ENCODE results near the gene HAS3. TPM values are rescaled to one million over a fixed set of nuclear protein-coding genes. Genes with fewer than 3 reads are reported as not detected.

Gene HAS3
- total RNA-seq, 2 donors from 2014 or later: 3.0 to 4.5 TPM

DNA sequence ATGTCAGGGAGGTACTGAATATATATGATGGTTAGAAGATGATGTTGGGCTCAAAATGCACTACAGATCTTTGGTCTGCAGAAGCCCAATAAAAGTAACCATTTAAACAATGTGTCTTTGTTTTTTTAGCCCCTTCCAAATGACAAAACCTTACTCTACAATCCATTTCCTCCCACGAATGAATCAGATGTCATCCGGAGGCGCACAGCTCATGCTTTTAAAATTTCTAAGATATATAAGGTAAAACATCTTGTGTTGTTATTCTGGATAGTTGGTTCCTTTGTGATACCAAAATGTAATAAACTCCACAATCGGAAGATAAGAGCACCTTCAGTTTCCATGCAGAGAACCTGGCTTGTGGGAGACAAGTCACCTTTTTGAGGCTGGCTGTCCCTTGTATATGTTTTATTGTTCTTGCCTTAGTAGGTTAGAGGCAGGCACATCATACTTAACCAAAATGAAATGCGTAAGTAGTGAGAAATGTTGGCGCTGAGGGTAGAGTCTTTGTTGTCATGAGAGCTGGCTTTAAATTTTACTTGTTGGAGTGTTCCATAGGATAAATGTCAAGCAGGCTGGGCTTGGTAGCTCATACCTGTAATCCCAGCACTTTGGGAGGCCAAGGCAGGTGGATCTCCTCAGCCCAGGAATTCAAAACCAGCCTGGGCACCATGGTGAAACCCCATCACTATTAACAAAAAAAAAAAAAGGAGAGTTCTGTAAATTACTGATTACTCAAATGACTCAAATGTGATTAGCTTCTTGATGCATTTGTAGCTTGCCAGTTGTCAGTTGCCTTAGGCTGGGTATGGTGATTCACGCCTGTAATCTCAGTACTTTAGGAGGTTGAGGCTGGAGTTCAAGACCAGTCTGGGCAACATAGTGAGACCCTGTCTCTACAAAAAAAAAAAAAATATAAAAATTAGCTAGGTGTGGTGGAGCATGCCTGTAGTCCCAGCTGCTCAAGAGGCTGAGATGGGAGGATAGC is 61.8 kb downstream of the HAS3 start:
- H3K36me3 ChIP-seq: no peaks in the 10 kb centered on the region
- H3K27ac ChIP-seq: no peak overlapping the region
- no peaks in the 10 kb centered on the region for H3K27me3 ChIP-seq (replicated peaks; ENCODE audit: insufficient read depth)
- intact Hi-C loops (cut with DNase I): no loop called here
- TF ChIP-seq, protein P1, sequence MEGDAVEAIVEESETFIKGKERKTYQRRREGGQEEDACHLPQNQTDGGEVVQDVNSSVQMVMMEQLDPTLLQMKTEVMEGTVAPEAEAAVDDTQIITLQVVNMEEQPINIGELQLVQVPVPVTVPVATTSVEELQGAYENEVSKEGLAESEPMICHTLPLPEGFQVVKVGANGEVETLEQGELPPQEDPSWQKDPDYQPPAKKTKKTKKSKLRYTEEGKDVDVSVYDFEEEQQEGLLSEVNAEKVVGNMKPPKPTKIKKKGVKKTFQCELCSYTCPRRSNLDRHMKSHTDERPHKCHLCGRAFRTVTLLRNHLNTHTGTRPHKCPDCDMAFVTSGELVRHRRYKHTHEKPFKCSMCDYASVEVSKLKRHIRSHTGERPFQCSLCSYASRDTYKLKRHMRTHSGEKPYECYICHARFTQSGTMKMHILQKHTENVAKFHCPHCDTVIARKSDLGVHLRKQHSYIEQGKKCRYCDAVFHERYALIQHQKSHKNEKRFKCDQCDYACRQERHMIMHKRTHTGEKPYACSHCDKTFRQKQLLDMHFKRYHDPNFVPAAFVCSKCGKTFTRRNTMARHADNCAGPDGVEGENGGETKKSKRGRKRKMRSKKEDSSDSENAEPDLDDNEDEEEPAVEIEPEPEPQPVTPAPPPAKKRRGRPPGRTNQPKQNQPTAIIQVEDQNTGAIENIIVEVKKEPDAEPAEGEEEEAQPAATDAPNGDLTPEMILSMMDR (IDR thresholded peaks at IDR 0.05): no peak
- TF ChIP-seq POLR2A (IDR thresholded peaks at IDR 0.05) (no peak), POLR2AphosphoS5 (IDR thresholded peaks at IDR 0.05) (no peak)
- no peak overlapping the region for H3K4me3 ChIP-seq
- H3K9me3 ChIP-seq: no peaks in the 10 kb centered on the region
- H3K4me1 ChIP-seq (replicated peaks): no peaks in the 10 kb centered on the region
- WGBS: 68% methylated on average over 7 of the region's 7 CpGs
- DNase-seq (ENCODE audit: low spot score): no peak

Other genes with a start within 250 kb of the HAS3 start
- gene CHTF8, start 26.9 kb downstream of the HAS3 start, total RNA-seq: 100 to 1,000 TPM; 124 to 171 TPM
- 10 to 100 TPM; 18.4 to 51.0 TPM for gene UTP4, start 27.0 kb downstream of the HAS3 start, total RNA-seq
- gene SNTB2, start 81.5 kb downstream of the HAS3 start, total RNA-seq: 10 to 100 TPM; 33.7 to 53.0 TPM
- 10 to 100 TPM; 44.8 to 46.1 TPM for gene VPS4A, start 205.7 kb downstream of the HAS3 start, total RNA-seq
- gene PDF, start 224.9 kb downstream of the HAS3 start, total RNA-seq: 10 to 100 TPM; 40.7 to 42.9 TPM
- 10 to 100 TPM; 55.6 to 85.2 TPM for gene COG8, start 233.9 kb downstream of the HAS3 start, total RNA-seq
- gene NIP7, start 234.1 kb downstream of the HAS3 start, total RNA-seq: 10 to 100 TPM; 11.2 to 19.4 TPM
- gene TMED6, start 246.1 kb downstream of the HAS3 start, total RNA-seq: 1 to 10 TPM in 1 of 2 donors, not detected in 1; 1.1 TPM